Stimulated activated CD4-positive, alpha-beta T cell treated with anti-CD3 and anti-CD28 coated beads, Interleukin-12 subunit alpha, Interleukin-12 subunit beta, amount 100 ng/mL, for 24 hours (primary cell): ENCODE measurements around the gene PEAR1.

Source experiments
- DNase-seq, 2 experiments: peaks; one replicate each; pipeline ENCODE4 v3.0.0-alpha.2; 2020; ENCODE audit warnings: low read depth in 2 of 2

The PEAR1 gene

GRCh38 chr1:156936721-156937220 is 43.3 kb downstream of the PEAR1 start:
- DNase-seq = no peak

- DNase-seq = no peak
Measured at GRCh38 chr1:156937883-156938282, 44.4 kb downstream of the PEAR1 start.

GRCh38 chr1:156938813-156939212 is 45.3 kb downstream of the PEAR1 start:
- no peak for DNase-seq

GRCh38 chr1:156939786-156940334 is 46.3 kb downstream of the PEAR1 start:
- no peak for DNase-seq

- no peak for DNase-seq
Measured at GRCh38 chr1:156941675-156942074, 48.2 kb downstream of the PEAR1 start.

GRCh38 chr1:156942176-156942575 is 48.7 kb downstream of the PEAR1 start:
- DNase-seq = no peak

GRCh38 chr1:156942576-156942975 is 49.1 kb downstream of the PEAR1 start:
- no peak for DNase-seq

- DNase-seq = no peak
Measured at GRCh38 chr1:156943756-156944155, 50.2 kb downstream of the PEAR1 start.

- DNase-seq = no peak
Measured at GRCh38 chr1:156944268-156944667, 50.8 kb downstream of the PEAR1 start.

- DNase-seq = no peak
Measured at GRCh38 chr1:156944848-156945247, 51.3 kb downstream of the PEAR1 start.

- DNase-seq = no peak
Measured at GRCh38 chr1:156945881-156946661, 52.6 kb downstream of the PEAR1 start.

- DNase-seq = no peak
Measured at GRCh38 chr1:156947127-156947526, 53.6 kb downstream of the PEAR1 start.

GRCh38 chr1:156947818-156948525 is 54.5 kb downstream of the PEAR1 start:
- DNase-seq = no peak

GRCh38 chr1:156948708-156949107 is 55.2 kb downstream of the PEAR1 start:
- no peak for DNase-seq

- DNase-seq = no peak
Measured at GRCh38 chr1:156949127-156949526, 55.6 kb downstream of the PEAR1 start.

- DNase-seq = no peak
Measured at GRCh38 chr1:156951371-156951770, 57.9 kb downstream of the PEAR1 start.

GRCh38 chr1:156953571-156953970 is 60.1 kb downstream of the PEAR1 start:
- DNase-seq = no peak

- no peak for DNase-seq
Measured at GRCh38 chr1:156956333-156956732, 62.8 kb downstream of the PEAR1 start.

GRCh38 chr1:156957634-156958033 is 64.1 kb downstream of the PEAR1 start:
- no peak for DNase-seq

- DNase-seq = no peak
Measured at GRCh38 chr1:156958247-156958714, 64.8 kb downstream of the PEAR1 start.

- DNase-seq = no peak
Measured at GRCh38 chr1:156959414-156959813, 65.9 kb downstream of the PEAR1 start.

- DNase-seq = no peak
Measured at GRCh38 chr1:156959925-156960324, 66.4 kb downstream of the PEAR1 start.

GRCh38 chr1:156961709-156962108 is 68.2 kb downstream of the PEAR1 start:
- DNase-seq = peak in 1 of 2 experiments; percentile 11
